ENCODE measurements around the gene GDE1.

The GDE1 gene

DNA sequence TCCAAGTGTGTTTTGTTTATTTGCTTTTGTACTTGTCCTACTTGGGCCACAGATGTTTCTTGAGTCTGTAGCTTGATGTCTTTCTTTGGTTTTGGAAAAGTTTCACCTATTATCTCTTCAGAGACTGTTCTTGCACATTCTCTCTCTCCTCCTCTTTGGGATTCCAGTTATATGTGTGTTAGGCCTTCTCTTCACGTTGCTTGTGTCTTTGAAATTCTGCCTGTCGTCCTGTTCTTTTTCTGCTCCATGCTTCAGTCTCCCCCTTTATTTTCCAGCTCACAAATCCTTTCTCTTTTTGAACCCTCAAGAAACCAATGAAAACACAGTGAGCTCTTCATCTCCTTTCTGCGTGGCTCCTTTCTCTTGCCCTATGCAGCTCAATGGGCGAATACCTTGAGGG lies 41.5 kb upstream of the GDE1 start:
- Histone ChIP-seq H3K79me2 (ENCODE audit: insufficient read depth, low read length) (no peaks in the 10 kb centered on the region), H3K4me3 (ENCODE audit: insufficient read depth, low read length, poor library complexity, severe bottlenecking) (no peak overlapping the region), H3F3A (ENCODE audit: insufficient read depth) (no peaks in the 10 kb centered on the region), H3K4me2 (ENCODE audit: low read depth, low read length, poor library complexity, severe bottlenecking) (no peak overlapping the region), H3K27ac (ENCODE audit: low read depth, low read length) (no peak overlapping the region), H3K36me3 (ENCODE audit: low read length) (no peaks in the 10 kb centered on the region), H4K20me1 (ENCODE audit: low read depth, low read length) (no peaks in the 10 kb centered on the region), H3K9me3 (ENCODE audit: insufficient read depth, low read length) (no peaks in the 10 kb centered on the region), H3K9me2 (replicated peaks; ENCODE audit: insufficient read depth, low read length) (no peaks in the 10 kb centered on the region), H3K27me3 (ENCODE audit: low read length) (no peaks in the 10 kb centered on the region), H3K9ac (ENCODE audit: low read length) (no peak overlapping the region), H2AFZ (ENCODE audit: low read depth, low read length, severe bottlenecking) (no peak overlapping the region)
- no peak for TF ChIP-seq EZH2phosphoT487 (conservative IDR thresholded peaks at IDR 0.05; ENCODE audit: low read length)
- TF ChIP-seq, protein P1, sequence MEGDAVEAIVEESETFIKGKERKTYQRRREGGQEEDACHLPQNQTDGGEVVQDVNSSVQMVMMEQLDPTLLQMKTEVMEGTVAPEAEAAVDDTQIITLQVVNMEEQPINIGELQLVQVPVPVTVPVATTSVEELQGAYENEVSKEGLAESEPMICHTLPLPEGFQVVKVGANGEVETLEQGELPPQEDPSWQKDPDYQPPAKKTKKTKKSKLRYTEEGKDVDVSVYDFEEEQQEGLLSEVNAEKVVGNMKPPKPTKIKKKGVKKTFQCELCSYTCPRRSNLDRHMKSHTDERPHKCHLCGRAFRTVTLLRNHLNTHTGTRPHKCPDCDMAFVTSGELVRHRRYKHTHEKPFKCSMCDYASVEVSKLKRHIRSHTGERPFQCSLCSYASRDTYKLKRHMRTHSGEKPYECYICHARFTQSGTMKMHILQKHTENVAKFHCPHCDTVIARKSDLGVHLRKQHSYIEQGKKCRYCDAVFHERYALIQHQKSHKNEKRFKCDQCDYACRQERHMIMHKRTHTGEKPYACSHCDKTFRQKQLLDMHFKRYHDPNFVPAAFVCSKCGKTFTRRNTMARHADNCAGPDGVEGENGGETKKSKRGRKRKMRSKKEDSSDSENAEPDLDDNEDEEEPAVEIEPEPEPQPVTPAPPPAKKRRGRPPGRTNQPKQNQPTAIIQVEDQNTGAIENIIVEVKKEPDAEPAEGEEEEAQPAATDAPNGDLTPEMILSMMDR (IDR thresholded peaks at IDR 0.05; ENCODE audit: insufficient read depth, low read length, poor library complexity, severe bottlenecking), result no peak

DNA sequence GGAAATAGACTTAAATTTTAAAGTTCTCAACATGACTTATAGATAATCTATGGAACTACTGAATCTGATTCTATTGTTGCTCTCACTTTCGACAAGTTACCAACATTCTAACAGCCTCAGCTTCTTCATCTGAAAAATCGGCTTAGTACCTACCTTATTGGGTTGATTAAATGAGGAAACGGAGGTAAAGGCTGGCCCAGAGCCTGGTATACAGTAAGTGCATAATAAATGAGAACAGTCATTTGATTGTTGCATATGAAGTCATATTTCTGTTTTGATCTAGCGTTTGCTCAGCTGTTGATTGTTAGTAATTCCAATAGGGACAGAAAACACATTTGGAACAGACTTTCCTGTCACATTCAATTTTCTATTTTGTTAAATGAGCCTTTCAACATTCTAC lies 38.2 kb upstream of the GDE1 start:
- no peaks in the 10 kb centered on the region for H3K9me3 ChIP-seq (ENCODE audit: insufficient read depth, low read length)
- H3K79me2 ChIP-seq (ENCODE audit: insufficient read depth, low read length), result no peaks in the 10 kb centered on the region
- H3K9ac ChIP-seq (ENCODE audit: low read length), result no peak overlapping the region
- no peaks in the 10 kb centered on the region for H3K36me3 ChIP-seq (ENCODE audit: low read length)
- H2AFZ ChIP-seq (ENCODE audit: low read depth, low read length, severe bottlenecking), result no peak overlapping the region
- no peak overlapping the region for H3K27ac ChIP-seq (ENCODE audit: low read depth, low read length)
- H3K9me2 ChIP-seq (replicated peaks; ENCODE audit: insufficient read depth, low read length), result no peaks in the 10 kb centered on the region
- no peaks in the 10 kb centered on the region for H3F3A ChIP-seq (ENCODE audit: insufficient read depth)
- H3K4me2 ChIP-seq (ENCODE audit: low read depth, low read length, poor library complexity, severe bottlenecking), result no peak overlapping the region
- TF ChIP-seq EZH2phosphoT487 (conservative IDR thresholded peaks at IDR 0.05; ENCODE audit: low read length), result no peak
- TF ChIP-seq, protein P1 (IDR thresholded peaks at IDR 0.05; ENCODE audit: insufficient read depth, low read length, poor library complexity, severe bottlenecking), result no peak
- no peaks in the 10 kb centered on the region for H3K27me3 ChIP-seq (ENCODE audit: low read length)
- no peaks in the 10 kb centered on the region for H4K20me1 ChIP-seq (ENCODE audit: low read depth, low read length)
- no peak overlapping the region for H3K4me3 ChIP-seq (ENCODE audit: insufficient read depth, low read length, poor library complexity, severe bottlenecking)

DNA sequence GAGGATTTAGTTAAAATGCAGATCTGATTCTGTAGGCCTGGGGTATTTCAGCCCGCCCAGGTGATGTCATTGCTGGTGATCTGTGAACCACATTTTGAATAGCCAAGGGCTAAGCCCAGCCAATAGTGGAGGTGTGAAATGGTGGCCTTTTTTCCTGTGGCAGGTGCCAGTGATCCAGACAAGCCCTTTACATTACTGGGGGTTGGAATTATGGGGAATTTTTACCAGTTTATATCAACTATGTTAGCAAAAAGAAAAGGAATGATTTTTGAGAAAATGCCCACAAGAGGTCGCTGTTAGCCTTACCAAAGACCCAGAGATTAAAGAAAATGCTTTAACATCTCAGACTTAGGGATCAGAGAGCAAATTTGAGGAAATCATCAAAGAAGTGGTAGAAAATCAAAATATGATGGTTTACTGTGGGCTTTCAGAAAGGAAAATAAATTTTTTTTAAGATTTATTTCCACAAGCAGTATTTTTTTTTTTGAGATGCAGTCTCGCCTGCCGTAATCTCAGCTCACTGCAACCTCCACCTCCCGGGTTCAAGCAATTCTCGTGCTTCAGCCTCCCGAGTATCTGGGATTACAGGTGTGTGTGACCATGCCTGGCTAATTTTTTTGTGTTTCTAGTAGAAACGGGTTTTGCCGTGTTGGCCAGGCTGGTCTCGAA lies 37.5 kb upstream of the GDE1 start:
- Histone ChIP-seq H3K4me3 (ENCODE audit: insufficient read depth, low read length, poor library complexity, severe bottlenecking) (no peak overlapping the region), H4K20me1 (ENCODE audit: low read depth, low read length) (no peaks in the 10 kb centered on the region), H3K9me3 (ENCODE audit: insufficient read depth, low read length) (no peaks in the 10 kb centered on the region), H3K36me3 (ENCODE audit: low read length) (no peaks in the 10 kb centered on the region), H3K9ac (ENCODE audit: low read length) (no peak overlapping the region), H3K27ac (ENCODE audit: low read depth, low read length) (no peak overlapping the region), H3K9me2 (replicated peaks; ENCODE audit: insufficient read depth, low read length) (no peaks in the 10 kb centered on the region), H2AFZ (ENCODE audit: low read depth, low read length, severe bottlenecking) (no peak overlapping the region), H3K79me2 (ENCODE audit: insufficient read depth, low read length) (no peaks in the 10 kb centered on the region), H3K27me3 (ENCODE audit: low read length) (no peaks in the 10 kb centered on the region), H3F3A (ENCODE audit: insufficient read depth) (no peaks in the 10 kb centered on the region), H3K4me2 (ENCODE audit: low read depth, low read length, poor library complexity, severe bottlenecking) (no peak overlapping the region)
- TF ChIP-seq EZH2phosphoT487 (conservative IDR thresholded peaks at IDR 0.05; ENCODE audit: low read length), result no peak
- TF ChIP-seq, protein P1 (IDR thresholded peaks at IDR 0.05; ENCODE audit: insufficient read depth, low read length, poor library complexity, severe bottlenecking), result peak; percentile 62

Data from SU-DHL-6 (cell line).